ENCODE results near the gene DGKH.

DGKH gene

GRCh38 chr13:42039946-42040729 is 8.3 kb upstream of the DGKH start:
- H3K27ac ChIP-seq (ENCODE audit: low read depth, low read length, poor library complexity, severe bottlenecking): no peak overlapping the region
- no peaks in the 10 kb centered on the region for H3K27me3 ChIP-seq (ENCODE audit: insufficient read depth, low read length)
- H3K4me1 ChIP-seq (ENCODE audit: insufficient read depth, low read length, severe bottlenecking): peaks cover 23% of the 10 kb centered on the region
- TF ChIP-seq CTCF (IDR thresholded peaks at IDR 0.05; ENCODE audit: low read length): no peak
- peak overlapping the region; percentile 84 for H3K4me3 ChIP-seq (ENCODE audit: low read depth, low read length, poor library complexity, severe bottlenecking)
- H3K36me3 ChIP-seq (ENCODE audit: insufficient read depth, low read length): no peaks in the 10 kb centered on the region; the same call in 1 of the 2 replicates
- H3K4me2 ChIP-seq (ENCODE audit: low read length): peak overlapping the region; percentile 79
- H2AFZ ChIP-seq (ENCODE audit: low read length): no peak overlapping the region
- no peaks in the 10 kb centered on the region for H3K79me2 ChIP-seq (ENCODE audit: insufficient read depth, low read length)
- no peaks in the 10 kb centered on the region for H4K20me1 ChIP-seq (ENCODE audit: insufficient read depth, low read length)
- no peaks in the 10 kb centered on the region for H3K9me2 ChIP-seq (ENCODE audit: low read depth, low read length)
- no peaks in the 10 kb centered on the region for H3F3A ChIP-seq (ENCODE audit: insufficient read depth, low read length)
- H3K9ac ChIP-seq (ENCODE audit: low read length): peak overlapping the region; percentile 76
- peaks cover 8% of the 10 kb centered on the region for H3K9me3 ChIP-seq (ENCODE audit: low read length)

GRCh38 chr13:42040730-42041010 is 7.8 kb upstream of the DGKH start:
- H3K9me3 ChIP-seq (ENCODE audit: low read length): peaks cover 6% of the 10 kb centered on the region
- H3K9me2 ChIP-seq (ENCODE audit: low read depth, low read length): no peaks in the 10 kb centered on the region
- no peaks in the 10 kb centered on the region for H3F3A ChIP-seq (ENCODE audit: insufficient read depth, low read length)
- peak overlapping the region; percentile 83 for H3K9ac ChIP-seq (ENCODE audit: low read length)
- H2AFZ ChIP-seq (ENCODE audit: low read length): no peak overlapping the region
- no peaks in the 10 kb centered on the region for H3K27me3 ChIP-seq (ENCODE audit: insufficient read depth, low read length)
- H3K4me2 ChIP-seq (ENCODE audit: low read length): peak overlapping the region; percentile 91
- H3K27ac ChIP-seq (ENCODE audit: low read depth, low read length, poor library complexity, severe bottlenecking): no peak overlapping the region
- TF ChIP-seq CTCF (IDR thresholded peaks at IDR 0.05; ENCODE audit: low read length) (no peak), EZH2 (IDR thresholded peaks at IDR 0.05; ENCODE audit: borderline replicate concordance, low read length) (no peak)
- no peaks in the 10 kb centered on the region for H3K79me2 ChIP-seq (ENCODE audit: insufficient read depth, low read length)
- no peaks in the 10 kb centered on the region for H4K20me1 ChIP-seq (ENCODE audit: insufficient read depth, low read length)
- peak overlapping the region; percentile 84 for H3K4me3 ChIP-seq (ENCODE audit: low read depth, low read length, poor library complexity, severe bottlenecking)
- H3K36me3 ChIP-seq (ENCODE audit: insufficient read depth, low read length): no peaks in the 10 kb centered on the region; the same call in 1 of the 2 replicates
- peaks cover 23% of the 10 kb centered on the region for H3K4me1 ChIP-seq (ENCODE audit: insufficient read depth, low read length, severe bottlenecking)

GRCh38 chr13:42041011-42041683 is 7.3 kb upstream of the DGKH start:
- Histone ChIP-seq H3F3A (ENCODE audit: insufficient read depth, low read length) (no peaks in the 10 kb centered on the region), H3K9ac (ENCODE audit: low read length) (peak overlapping the region; percentile 83), H4K20me1 (ENCODE audit: insufficient read depth, low read length) (no peaks in the 10 kb centered on the region), H3K27ac (ENCODE audit: low read depth, low read length, poor library complexity, severe bottlenecking) (no peak overlapping the region), H3K9me3 (ENCODE audit: low read length) (peaks cover 1% of the 10 kb centered on the region), H3K4me3 (ENCODE audit: low read depth, low read length, poor library complexity, severe bottlenecking) (peak overlapping the region; percentile 84), H2AFZ (ENCODE audit: low read length) (no peak overlapping the region), H3K27me3 (ENCODE audit: insufficient read depth, low read length) (no peaks in the 10 kb centered on the region), H3K4me2 (ENCODE audit: low read length) (peak overlapping the region; percentile 91), H3K9me2 (ENCODE audit: low read depth, low read length) (no peaks in the 10 kb centered on the region), H3K36me3 (ENCODE audit: insufficient read depth, low read length) (no peaks in the 10 kb centered on the region), H3K79me2 (ENCODE audit: insufficient read depth, low read length) (no peaks in the 10 kb centered on the region), H3K4me1 (ENCODE audit: insufficient read depth, low read length, severe bottlenecking) (peaks cover 23% of the 10 kb centered on the region)
- TF ChIP-seq CTCF (IDR thresholded peaks at IDR 0.05; ENCODE audit: low read length) (no peak), EZH2 (IDR thresholded peaks at IDR 0.05; ENCODE audit: borderline replicate concordance, low read length) (no peak)
